ENCODE results near the gene TEFM. TPM values are rescaled to one million over a fixed set of nuclear protein-coding genes. Genes with fewer than 3 reads are reported as not detected.

TEFM gene
- total RNA-seq, 2 experiments from 2014 or later, result 14.8 to 14.9 TPM

GRCh38 chr17:30864636-30865035 lies 41.4 kb downstream of the TEFM start:
- Histone ChIP-seq H3K9me2 (ENCODE audit: insufficient read depth, low read length) (no peaks in the 10 kb centered on the region), H3K36me3 (ENCODE audit: insufficient read depth, low read length) (peaks cover 94% of the 10 kb centered on the region), H3K79me2 (ENCODE audit: insufficient read depth, low read depth, low read length) (no peaks in the 10 kb centered on the region), H3K4me1 (ENCODE audit: insufficient read depth, low read length, poor library complexity, severe bottlenecking) (no peaks in the 10 kb centered on the region), H3K9me3 (ENCODE audit: low read length) (no peaks in the 10 kb centered on the region), H2AFZ (ENCODE audit: low read length) (no peak overlapping the region), H4K20me1 (ENCODE audit: insufficient read depth, low read length) (no peaks in the 10 kb centered on the region), H3K4me2 (ENCODE audit: low read length) (no peak overlapping the region), H3K4me3 (ENCODE audit: low read depth, low read length, poor library complexity, severe bottlenecking) (no peak overlapping the region), H3K27ac (ENCODE audit: low read depth, low read length, poor library complexity, severe bottlenecking) (no peak overlapping the region)
- DNase-seq (ENCODE audit: low spot score), result no peak
- TF ChIP-seq EZH2phosphoT487 (IDR thresholded peaks at IDR 0.05; ENCODE audit: borderline replicate concordance, low read depth, low read length) (no peak), CTCF (conservative IDR thresholded peaks at IDR 0.05; ENCODE audit: low read length) (no peak)
- BruUV-seq (replicated peaks), result no TSS peak
- ChIA-PET POLR2A (no interaction called here), CTCF (ENCODE audit: unreplicated experiment) (no interaction called here)
- intact Hi-C loops (cut with micrococcal nuclease; ENCODE audit: unreplicated experiment), result no loop called here

GRCh38 chr17:30858556-30859250 lies 47.3 kb downstream of the TEFM start:
- Histone ChIP-seq H3K79me2 (ENCODE audit: insufficient read depth, low read depth, low read length) (no peaks in the 10 kb centered on the region), H3K4me2 (ENCODE audit: low read length) (no peak overlapping the region), H3K4me1 (ENCODE audit: insufficient read depth, low read length, poor library complexity, severe bottlenecking) (no peaks in the 10 kb centered on the region), H3K4me3 (ENCODE audit: low read depth, low read length, poor library complexity, severe bottlenecking) (no peak overlapping the region), H4K20me1 (ENCODE audit: insufficient read depth, low read length) (no peaks in the 10 kb centered on the region), H3K36me3 (ENCODE audit: insufficient read depth, low read length) (peaks cover 92% of the 10 kb centered on the region), H3K27ac (ENCODE audit: low read depth, low read length, poor library complexity, severe bottlenecking) (no peak overlapping the region), H3K9me3 (ENCODE audit: low read length) (no peaks in the 10 kb centered on the region), H2AFZ (ENCODE audit: low read length) (no peak overlapping the region), H3K9me2 (ENCODE audit: insufficient read depth, low read length) (no peaks in the 10 kb centered on the region)
- DNase-seq (ENCODE audit: low spot score), result no peak
- TF ChIP-seq EZH2phosphoT487 (IDR thresholded peaks at IDR 0.05; ENCODE audit: borderline replicate concordance, low read depth, low read length), result no peak
- no peak for TF ChIP-seq CTCF (conservative IDR thresholded peaks at IDR 0.05; ENCODE audit: low read length)
- POLR2A ChIA-PET, result interaction anchor here (1.0 kb wide), 1 partner anchor 18 kb away, joined by 5 read pairs; no protein-coding TSS in a partner anchor
- intact Hi-C loops (cut with micrococcal nuclease; ENCODE audit: unreplicated experiment), result loop anchor here (5.0 kb wide), 1 partner anchor 34 kb away; no protein-coding TSS in a partner anchor
- CTCF ChIA-PET (ENCODE audit: unreplicated experiment), result interaction anchor here (0.6 kb wide), 1 partner anchor 59 kb away, joined by 4 read pairs; no protein-coding TSS in a partner anchor
- BruUV-seq (replicated peaks), result no TSS peak

GRCh38 chr17:30854146-30854545 lies 51.9 kb downstream of the TEFM start:
- Histone ChIP-seq H3K9me3 (ENCODE audit: low read length) (no peaks in the 10 kb centered on the region), H3K4me1 (ENCODE audit: insufficient read depth, low read length, poor library complexity, severe bottlenecking) (no peaks in the 10 kb centered on the region), H2AFZ (ENCODE audit: low read length) (no peak overlapping the region), H3K4me2 (ENCODE audit: low read length) (no peak overlapping the region), H3K79me2 (ENCODE audit: insufficient read depth, low read depth, low read length) (no peaks in the 10 kb centered on the region), H3K27ac (ENCODE audit: low read depth, low read length, poor library complexity, severe bottlenecking) (no peak overlapping the region), H4K20me1 (ENCODE audit: insufficient read depth, low read length) (no peaks in the 10 kb centered on the region), H3K4me3 (ENCODE audit: low read depth, low read length, poor library complexity, severe bottlenecking) (no peak overlapping the region), H3K36me3 (ENCODE audit: insufficient read depth, low read length) (peaks cover 90% of the 10 kb centered on the region), H3K9me2 (ENCODE audit: insufficient read depth, low read length) (no peaks in the 10 kb centered on the region)
- TF ChIP-seq CTCF (conservative IDR thresholded peaks at IDR 0.05; ENCODE audit: low read length), result no peak
- TF ChIP-seq EZH2phosphoT487 (IDR thresholded peaks at IDR 0.05; ENCODE audit: borderline replicate concordance, low read depth, low read length), result no peak
- no peak for DNase-seq (ENCODE audit: low spot score)
- ChIA-PET CTCF (ENCODE audit: unreplicated experiment) (no interaction called here), POLR2A (interaction anchor here (0.6 to 1.7 kb wide), 4 partner anchors 13 to 361 kb away, joined by 3 to 6 read pairs (median 4); no protein-coding TSS in a partner anchor)
- intact Hi-C loops (cut with micrococcal nuclease; ENCODE audit: unreplicated experiment), result no loop called here
- no TSS peak for BruUV-seq (replicated peaks)
